ENCODE measurements around the gene WBP2NL.

WBP2NL gene

DNA sequence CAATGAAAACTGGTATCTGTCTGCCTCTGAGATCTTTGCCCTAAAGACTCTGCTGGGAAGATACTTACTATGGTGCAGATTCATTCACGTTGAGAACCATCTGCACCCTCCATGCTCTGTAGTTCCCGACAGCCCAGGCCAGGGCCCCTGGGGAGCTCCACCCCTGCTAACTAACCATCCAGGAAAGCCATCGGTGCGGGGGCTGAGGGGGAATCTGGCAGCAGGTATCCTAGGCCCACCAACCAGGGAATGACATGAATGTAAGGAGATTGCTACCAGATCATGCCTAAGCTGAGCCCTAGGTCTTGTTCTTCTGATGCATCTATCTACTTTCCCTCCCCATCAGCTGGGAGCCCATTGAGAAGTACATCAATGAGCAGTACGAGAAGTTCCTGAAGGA is 11.3 kb upstream of the WBP2NL start:
- H3K27me3 ChIP-seq (ENCODE audit: control insufficient read depth, insufficient read depth, low read length) = no peaks in the 10 kb centered on the region
- no peaks in the 10 kb centered on the region for H3K9me3 ChIP-seq (ENCODE audit: control insufficient read depth, low read length)
- no peaks in the 10 kb centered on the region for H3K79me2 ChIP-seq
- H3K4me3 ChIP-seq (ENCODE audit: low read depth, low read length) = no peak overlapping the region
- TF ChIP-seq, protein P1, sequence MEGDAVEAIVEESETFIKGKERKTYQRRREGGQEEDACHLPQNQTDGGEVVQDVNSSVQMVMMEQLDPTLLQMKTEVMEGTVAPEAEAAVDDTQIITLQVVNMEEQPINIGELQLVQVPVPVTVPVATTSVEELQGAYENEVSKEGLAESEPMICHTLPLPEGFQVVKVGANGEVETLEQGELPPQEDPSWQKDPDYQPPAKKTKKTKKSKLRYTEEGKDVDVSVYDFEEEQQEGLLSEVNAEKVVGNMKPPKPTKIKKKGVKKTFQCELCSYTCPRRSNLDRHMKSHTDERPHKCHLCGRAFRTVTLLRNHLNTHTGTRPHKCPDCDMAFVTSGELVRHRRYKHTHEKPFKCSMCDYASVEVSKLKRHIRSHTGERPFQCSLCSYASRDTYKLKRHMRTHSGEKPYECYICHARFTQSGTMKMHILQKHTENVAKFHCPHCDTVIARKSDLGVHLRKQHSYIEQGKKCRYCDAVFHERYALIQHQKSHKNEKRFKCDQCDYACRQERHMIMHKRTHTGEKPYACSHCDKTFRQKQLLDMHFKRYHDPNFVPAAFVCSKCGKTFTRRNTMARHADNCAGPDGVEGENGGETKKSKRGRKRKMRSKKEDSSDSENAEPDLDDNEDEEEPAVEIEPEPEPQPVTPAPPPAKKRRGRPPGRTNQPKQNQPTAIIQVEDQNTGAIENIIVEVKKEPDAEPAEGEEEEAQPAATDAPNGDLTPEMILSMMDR (IDR thresholded peaks at IDR 0.05) = no peak
- H3K4me1 ChIP-seq = peaks cover 5% of the 10 kb centered on the region
- H3K27ac ChIP-seq = no peak overlapping the region
- no peak overlapping the region for H3K9ac ChIP-seq
- no peak overlapping the region for H2AFZ ChIP-seq
- H3K4me2 ChIP-seq (ENCODE audit: low read length) = no peak overlapping the region
- H3K36me3 ChIP-seq (ENCODE audit: control insufficient read depth, insufficient read depth, low read length) = no peaks in the 10 kb centered on the region

DNA sequence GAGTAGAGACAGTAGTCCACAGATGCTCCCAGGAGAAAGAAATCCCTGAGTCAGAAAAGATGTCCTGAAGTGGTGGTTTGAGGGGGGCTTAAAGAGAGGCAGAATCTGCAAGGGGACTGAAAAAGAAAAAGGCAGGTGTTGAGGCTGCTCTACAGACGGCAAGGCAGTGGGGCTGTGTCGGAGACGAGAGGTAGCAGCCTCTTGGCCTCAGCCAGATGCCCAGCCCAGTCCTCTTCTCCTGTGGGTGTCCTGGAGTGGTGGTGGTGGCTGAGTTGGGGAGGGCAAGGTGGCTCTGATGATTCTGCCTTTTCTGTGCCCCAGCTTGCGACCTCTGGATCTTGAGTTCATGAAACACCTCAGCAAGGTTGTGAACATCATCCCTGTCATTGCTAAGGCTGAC is 9.3 kb upstream of the WBP2NL start:
- Histone ChIP-seq H3K4me1 (no peaks in the 10 kb centered on the region), H3K4me2 (ENCODE audit: low read length) (no peak overlapping the region), H3K27ac (no peak overlapping the region), H3K9ac (no peak overlapping the region), H3K79me2 (no peaks in the 10 kb centered on the region), H3K9me3 (ENCODE audit: control insufficient read depth, low read length) (no peaks in the 10 kb centered on the region), H3K36me3 (ENCODE audit: control insufficient read depth, insufficient read depth, low read length) (no peaks in the 10 kb centered on the region), H2AFZ (no peak overlapping the region), H3K27me3 (ENCODE audit: control insufficient read depth, insufficient read depth, low read length) (no peaks in the 10 kb centered on the region), H3K4me3 (ENCODE audit: low read depth, low read length) (no peak overlapping the region)
- TF ChIP-seq, protein P1 (IDR thresholded peaks at IDR 0.05) = no peak

DNA sequence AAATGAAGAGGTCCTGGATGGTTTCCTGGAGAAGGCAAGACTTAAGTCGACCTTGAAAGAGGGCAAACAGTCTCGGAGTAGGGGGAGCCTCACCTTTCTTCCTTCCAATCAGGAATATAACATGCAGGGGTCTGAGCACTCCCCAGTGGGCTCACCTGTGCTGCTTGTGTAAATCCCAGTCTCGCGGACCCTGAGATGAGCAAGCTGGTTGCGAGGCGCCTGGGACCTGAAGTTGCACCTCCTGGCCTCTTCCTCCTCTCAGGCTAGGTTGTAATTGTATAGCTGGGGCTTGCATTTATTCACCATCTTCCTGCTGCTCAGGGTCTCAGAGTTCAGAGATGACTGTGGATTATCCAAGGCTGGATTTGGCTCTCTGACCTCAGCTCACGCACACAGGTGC is 7.5 kb upstream of the WBP2NL start:
- Histone ChIP-seq H3K4me2 (ENCODE audit: low read length) (no peak overlapping the region), H3K79me2 (no peaks in the 10 kb centered on the region), H3K36me3 (ENCODE audit: control insufficient read depth, insufficient read depth, low read length) (no peaks in the 10 kb centered on the region), H3K4me1 (no peaks in the 10 kb centered on the region), H3K27ac (no peak overlapping the region), H3K4me3 (ENCODE audit: low read depth, low read length) (no peak overlapping the region), H3K27me3 (ENCODE audit: control insufficient read depth, insufficient read depth, low read length) (no peaks in the 10 kb centered on the region), H3K9me3 (ENCODE audit: control insufficient read depth, low read length) (no peaks in the 10 kb centered on the region), H2AFZ (no peak overlapping the region), H3K9ac (no peak overlapping the region)
- TF ChIP-seq, protein P1 (IDR thresholded peaks at IDR 0.05) = no peak

DNA sequence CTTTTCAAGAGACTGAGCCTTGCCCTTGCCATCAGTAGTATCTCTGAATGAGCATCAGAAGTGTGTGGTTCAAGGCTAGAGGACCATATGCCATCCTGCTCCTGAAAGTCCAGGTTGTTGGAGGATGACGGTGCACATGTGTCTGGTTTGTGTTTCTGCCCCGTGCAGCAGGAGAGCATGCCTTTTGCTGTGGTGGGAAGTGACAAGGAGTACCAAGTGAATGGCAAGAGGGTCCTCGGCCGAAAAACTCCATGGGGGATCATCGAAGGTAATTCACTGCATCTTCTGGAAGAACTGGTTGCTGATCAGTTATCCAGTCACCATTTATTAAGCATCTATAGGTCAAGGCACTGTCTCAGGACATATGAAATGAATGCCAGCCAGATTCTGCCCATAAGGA is 6.1 kb upstream of the WBP2NL start:
- TF ChIP-seq, protein P1 (IDR thresholded peaks at IDR 0.05) = no peak
- Histone ChIP-seq H3K27me3 (ENCODE audit: control insufficient read depth, insufficient read depth, low read length) (no peaks in the 10 kb centered on the region), H3K79me2 (no peaks in the 10 kb centered on the region), H2AFZ (no peak overlapping the region), H3K9me3 (ENCODE audit: control insufficient read depth, low read length) (no peaks in the 10 kb centered on the region), H3K4me2 (ENCODE audit: low read length) (no peak overlapping the region), H3K9ac (no peak overlapping the region), H3K4me3 (ENCODE audit: low read depth, low read length) (no peak overlapping the region), H3K27ac (no peak overlapping the region), H3K4me1 (no peaks in the 10 kb centered on the region), H3K36me3 (ENCODE audit: control insufficient read depth, insufficient read depth, low read length) (no peaks in the 10 kb centered on the region)

DNA sequence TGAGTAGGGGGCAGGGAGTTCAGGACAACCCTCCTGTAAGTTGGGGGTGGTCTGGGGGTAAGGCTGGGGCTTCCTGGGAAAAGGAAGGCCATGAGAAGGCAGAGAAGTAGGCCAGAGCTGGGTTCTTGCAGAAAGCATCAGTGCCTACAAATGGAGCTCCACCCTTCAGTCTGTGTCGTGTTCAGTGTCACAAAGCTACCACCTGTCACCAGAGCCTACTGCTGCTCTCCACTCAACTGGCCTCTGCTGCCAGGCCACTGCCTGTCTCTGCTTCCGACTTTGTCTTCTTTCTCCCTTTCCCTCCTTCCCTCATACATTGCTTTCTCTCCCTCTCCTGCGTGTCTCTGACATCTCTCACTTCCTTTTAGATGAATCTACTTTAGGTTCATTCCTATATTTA is 3.4 kb upstream of the WBP2NL start:
- Histone ChIP-seq H3K9ac (no peak overlapping the region), H3K4me3 (ENCODE audit: low read depth, low read length) (no peak overlapping the region), H2AFZ (no peak overlapping the region), H3K79me2 (no peaks in the 10 kb centered on the region), H3K27me3 (ENCODE audit: control insufficient read depth, insufficient read depth, low read length) (no peaks in the 10 kb centered on the region), H3K36me3 (ENCODE audit: control insufficient read depth, insufficient read depth, low read length) (no peaks in the 10 kb centered on the region), H3K4me1 (no peaks in the 10 kb centered on the region), H3K27ac (no peak overlapping the region), H3K9me3 (ENCODE audit: control insufficient read depth, low read length) (no peaks in the 10 kb centered on the region), H3K4me2 (ENCODE audit: low read length) (no peak overlapping the region)
- TF ChIP-seq, protein P1 (IDR thresholded peaks at IDR 0.05) = no peak
